Choroid plexus epithelial cell (primary cell): ENCODE data around the gene SLC25A19.

Source experiments
- DNase-seq: peaks from one replicate; pipeline ENCODE4 v3.0.0-alpha.2; 2010; ENCODE audit warnings: low read depth
- H3K4me3 ChIP-seq: 2 replicates; pipeline ENCODE4 v1.5.1; 2011; ENCODE audit warnings: low read depth, mild to moderate bottlenecking, control low read depth, low read length, moderate library complexity
- TF ChIP-seq, protein P1 (sequence below): conservative IDR thresholded peaks from 2 replicates; pipeline ENCODE4 v1.5.1; 2011; ENCODE audit warnings: low read depth, mild to moderate bottlenecking, control low read depth, inconsistent platforms, low read length, moderate library complexity

Gene SLC25A19

DNA sequence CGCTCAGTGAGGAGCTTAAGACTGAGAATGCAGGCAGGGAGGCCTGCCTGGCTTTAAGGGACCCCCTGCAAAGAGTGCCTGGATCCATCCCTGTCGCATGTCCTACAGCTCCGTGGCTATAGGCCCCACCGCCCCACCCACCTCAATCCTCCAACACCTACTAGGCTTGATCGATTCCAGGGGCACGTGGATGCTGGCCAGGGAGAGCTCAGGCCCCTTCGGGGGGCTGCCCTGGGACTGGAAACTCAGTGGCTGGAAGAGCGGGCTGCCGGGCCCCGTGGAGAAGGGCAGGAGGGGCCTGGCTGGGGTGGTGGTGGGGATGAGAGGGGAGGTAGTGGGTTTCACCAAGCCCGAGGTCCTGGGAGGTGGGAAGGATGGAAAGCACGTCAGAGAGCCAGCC lies 50.0 kb downstream of the SLC25A19 start:
- TF ChIP-seq, protein P1, sequence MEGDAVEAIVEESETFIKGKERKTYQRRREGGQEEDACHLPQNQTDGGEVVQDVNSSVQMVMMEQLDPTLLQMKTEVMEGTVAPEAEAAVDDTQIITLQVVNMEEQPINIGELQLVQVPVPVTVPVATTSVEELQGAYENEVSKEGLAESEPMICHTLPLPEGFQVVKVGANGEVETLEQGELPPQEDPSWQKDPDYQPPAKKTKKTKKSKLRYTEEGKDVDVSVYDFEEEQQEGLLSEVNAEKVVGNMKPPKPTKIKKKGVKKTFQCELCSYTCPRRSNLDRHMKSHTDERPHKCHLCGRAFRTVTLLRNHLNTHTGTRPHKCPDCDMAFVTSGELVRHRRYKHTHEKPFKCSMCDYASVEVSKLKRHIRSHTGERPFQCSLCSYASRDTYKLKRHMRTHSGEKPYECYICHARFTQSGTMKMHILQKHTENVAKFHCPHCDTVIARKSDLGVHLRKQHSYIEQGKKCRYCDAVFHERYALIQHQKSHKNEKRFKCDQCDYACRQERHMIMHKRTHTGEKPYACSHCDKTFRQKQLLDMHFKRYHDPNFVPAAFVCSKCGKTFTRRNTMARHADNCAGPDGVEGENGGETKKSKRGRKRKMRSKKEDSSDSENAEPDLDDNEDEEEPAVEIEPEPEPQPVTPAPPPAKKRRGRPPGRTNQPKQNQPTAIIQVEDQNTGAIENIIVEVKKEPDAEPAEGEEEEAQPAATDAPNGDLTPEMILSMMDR: no peak
- H3K4me3 ChIP-seq: no peak overlapping the region
- no peak for DNase-seq

DNA sequence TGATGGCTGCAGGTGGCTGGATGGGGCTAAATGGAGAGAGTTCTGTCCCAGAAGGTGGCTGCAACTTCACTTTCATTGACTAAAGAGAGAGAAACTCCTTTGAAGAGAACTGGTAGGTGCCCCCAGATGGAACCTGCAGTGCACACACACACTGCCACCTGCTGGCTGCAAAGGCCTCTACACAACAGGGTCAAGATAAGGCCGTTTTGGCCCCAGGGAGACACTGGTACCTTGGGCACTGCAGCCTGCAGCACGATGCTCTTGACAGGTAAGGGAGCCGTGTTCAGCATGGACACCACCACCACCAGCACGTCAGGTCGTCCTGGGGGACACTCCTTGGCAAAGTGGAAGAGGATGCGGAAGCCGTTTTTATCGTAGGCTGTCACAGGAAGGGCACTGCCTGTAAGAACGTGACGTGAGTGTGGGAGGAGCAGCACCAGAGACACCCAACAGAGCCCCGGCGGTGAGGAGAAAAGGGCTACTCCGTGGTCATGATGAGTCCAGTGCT lies 50.5 kb downstream of the SLC25A19 start:
- peak; percentile 85 for DNase-seq
- H3K4me3 ChIP-seq: no peak overlapping the region
- TF ChIP-seq, protein P1: peak; percentile 90

DNA sequence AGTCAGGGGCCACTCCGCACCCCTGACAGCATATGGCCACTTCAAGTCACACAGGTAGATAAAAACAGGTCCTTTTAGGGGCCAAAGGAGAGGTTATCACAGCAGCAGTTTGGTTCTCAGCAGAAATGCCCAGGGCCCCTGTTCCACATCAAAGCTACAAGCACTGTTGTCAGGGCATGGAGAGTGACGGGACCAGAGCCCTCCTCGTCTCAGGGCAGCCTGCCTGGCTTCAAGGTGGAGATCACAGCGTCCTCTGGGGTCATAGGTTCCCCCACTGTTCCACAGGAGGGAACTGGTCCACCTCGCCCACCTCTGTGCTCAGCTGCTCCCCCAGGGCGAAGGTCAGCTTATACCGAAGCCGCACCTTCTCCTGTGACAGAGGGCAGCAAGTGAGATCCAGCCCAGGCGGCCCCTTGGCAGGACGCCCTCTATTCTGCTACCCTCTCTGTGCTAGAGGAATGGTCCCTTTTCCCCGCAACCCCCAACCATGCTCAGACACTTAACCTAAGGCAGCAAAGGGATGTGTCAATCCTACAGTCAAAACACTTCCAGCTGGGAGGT lies 51.1 kb downstream of the SLC25A19 start:
- TF ChIP-seq, protein P1: no peak
- H3K4me3 ChIP-seq: no peak overlapping the region
- no peak for DNase-seq

DNA sequence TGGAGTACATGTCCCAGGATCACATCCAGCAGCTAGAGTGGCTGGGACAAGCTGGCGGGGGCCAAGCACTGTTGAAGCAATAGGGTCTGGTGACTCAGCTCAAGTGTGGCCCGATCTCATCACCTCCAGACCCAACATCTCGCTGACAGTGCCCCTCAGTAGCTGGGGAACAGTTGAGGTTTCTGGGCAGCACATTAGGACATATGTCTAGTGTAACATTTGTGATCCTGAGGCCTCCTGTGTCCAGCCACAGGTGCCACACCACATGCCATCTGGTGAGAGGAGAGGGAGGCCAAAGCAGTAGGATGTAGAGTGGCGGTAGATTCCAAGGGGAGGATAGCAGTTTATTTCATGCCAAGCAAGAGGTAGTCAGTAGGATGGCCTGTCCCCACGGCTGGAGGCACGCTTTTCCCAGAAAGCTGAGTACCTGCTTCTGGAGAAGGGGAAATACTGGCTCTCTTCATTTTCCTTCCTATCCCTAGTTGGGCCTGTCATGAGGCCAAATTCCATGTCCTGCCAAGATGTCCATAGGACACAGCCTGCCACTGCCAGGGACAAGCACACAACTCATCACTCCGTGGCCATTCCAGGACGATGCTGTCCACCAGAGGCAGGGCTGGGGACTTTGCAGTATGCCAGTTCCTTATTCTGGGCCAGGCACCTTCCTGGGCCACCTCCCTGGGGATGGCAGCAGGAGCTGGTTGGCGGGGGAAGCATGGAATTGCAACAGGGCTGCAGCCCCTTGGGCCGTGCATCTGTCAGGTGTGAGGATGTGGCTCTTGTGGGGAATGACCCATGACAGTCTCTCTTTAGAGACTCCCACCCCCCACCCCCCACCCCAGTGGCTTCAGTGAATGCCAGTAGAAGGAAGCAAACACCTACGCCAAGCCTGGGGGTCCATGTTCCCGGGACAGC lies 51.9 kb downstream of the SLC25A19 start:
- H3K4me3 ChIP-seq: no peak overlapping the region
- TF ChIP-seq, protein P1: no peak
- DNase-seq: no peak

DNA sequence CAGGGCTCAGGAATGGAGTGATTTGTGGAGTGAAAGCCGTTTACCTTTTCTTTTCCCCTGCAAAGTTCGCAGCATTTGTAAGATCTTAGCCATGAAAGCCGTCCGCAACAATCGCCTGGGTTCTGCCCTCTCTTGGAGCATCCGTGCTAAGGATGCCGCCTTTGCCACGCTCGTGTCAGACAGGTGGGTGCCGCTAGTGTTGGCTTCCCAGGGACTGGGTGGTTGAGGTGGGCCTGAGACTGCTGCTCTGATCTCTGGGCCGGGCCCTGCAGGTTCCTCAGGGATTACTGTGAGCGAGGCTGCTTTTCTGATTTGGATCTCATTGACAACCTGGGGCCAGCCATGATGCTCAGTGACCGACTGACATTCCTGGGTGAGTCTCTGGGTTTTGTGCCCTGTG lies 56.4 kb downstream of the SLC25A19 start:
- no peak for DNase-seq
- no peak overlapping the region for H3K4me3 ChIP-seq
- TF ChIP-seq, protein P1: no peak

DNA sequence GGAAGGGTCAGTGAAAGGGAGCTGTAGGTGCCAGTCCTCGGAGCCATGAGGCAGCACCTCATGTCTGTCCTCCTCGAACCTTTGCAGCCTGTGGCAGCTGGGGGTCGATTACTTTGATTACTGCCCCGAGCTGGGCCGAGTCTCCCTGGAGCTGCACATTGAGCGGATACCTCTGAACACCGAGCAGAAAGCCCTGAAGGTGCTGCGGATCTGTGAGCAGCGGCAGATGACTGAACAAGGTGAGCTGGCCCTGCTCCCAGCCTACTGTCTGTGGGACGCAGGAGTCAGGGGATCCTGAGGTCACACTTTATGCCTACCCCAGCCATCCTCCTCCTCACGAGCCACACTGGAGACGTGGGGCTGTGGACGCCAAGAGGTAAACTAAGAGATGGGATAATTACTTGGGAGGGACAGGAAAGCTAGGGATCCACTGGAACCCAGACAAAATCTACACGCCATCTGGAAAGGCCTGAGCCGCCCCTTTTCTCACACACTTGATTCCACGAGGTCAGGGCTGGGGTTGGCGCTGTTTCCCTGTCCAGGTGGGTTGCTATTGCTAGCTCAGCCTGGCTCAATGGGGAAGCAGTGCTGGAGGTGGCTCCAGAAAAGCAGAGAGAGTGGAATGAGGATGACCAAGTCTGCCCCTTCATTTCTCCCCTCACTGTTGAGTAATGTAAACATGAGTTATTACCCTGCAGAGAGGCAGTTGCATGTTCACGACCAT lies 57.3 kb downstream of the SLC25A19 start:
- no peak overlapping the region for H3K4me3 ChIP-seq
- no peak for DNase-seq
- TF ChIP-seq, protein P1: no peak
